Caki2 (cell line): ENCODE results near the gene MTF1. TPM values are rescaled to one million over a fixed set of nuclear protein-coding genes. Genes with fewer than 3 reads are reported as not detected.

Experiments
- DNase-seq: peaks from one replicate; pipeline ENCODE4 v3.0.0-alpha.2; 2015; ENCODE audit warnings: low read depth
- in situ Hi-C: cut with HindIII; loops from 2 replicates; pipeline ENCODE4 v1.10.0; 2016; ENCODE audit warnings: low sequenced_read_pairs, low pct_unique_long_range_greater_than_20kb, mixed read lengths
- total RNA-seq: library from RNA; depleted of rRNA; stranded (reverse); fragments of >200 nt; shearing (Covaris generic); gene quantifications from 2 replicates; pipeline ENCODE4 v1.2.3, GENCODE V29; 2014; ENCODE audit warnings: low replicate concordance; rRNA removed

The MTF1 gene
- total RNA-seq, 1 experiment from 2014 or later, result 2.5 TPM

GRCh38 chr1:37764888-37765441, 94.4 kb downstream of the MTF1 start, which contains the start of gene EPHA10:
Gene EPHA10, minus strand, starts transcription at chr1:37765120. Its CDS starts 54 bp downstream, at chr1:37765066.
- in situ Hi-C loops, result no loop called here
- no peak for DNase-seq

DNA sequence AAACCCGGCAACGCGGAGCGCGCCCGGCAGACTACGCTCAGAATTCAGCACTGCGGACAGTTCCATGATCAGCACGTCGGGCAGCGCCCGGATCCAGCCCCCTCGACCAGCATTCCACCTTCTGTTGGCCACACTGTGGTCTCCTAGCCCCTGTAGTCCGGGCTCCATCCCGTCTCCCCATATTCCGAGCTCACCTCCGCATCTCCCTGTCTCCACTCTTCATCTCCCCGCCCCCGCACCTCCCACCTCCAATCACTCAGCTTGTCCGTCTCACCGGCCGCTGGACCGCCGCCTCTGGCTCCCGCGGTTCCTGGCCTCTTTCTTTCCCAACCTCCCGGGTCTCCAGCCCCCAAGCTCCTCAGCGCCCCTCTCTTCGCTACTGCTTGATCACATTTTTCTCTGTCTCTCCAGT, 95.0 kb downstream of the MTF1 start:
- peak; percentile 41 for DNase-seq
- in situ Hi-C loops, result no loop called here

DNA sequence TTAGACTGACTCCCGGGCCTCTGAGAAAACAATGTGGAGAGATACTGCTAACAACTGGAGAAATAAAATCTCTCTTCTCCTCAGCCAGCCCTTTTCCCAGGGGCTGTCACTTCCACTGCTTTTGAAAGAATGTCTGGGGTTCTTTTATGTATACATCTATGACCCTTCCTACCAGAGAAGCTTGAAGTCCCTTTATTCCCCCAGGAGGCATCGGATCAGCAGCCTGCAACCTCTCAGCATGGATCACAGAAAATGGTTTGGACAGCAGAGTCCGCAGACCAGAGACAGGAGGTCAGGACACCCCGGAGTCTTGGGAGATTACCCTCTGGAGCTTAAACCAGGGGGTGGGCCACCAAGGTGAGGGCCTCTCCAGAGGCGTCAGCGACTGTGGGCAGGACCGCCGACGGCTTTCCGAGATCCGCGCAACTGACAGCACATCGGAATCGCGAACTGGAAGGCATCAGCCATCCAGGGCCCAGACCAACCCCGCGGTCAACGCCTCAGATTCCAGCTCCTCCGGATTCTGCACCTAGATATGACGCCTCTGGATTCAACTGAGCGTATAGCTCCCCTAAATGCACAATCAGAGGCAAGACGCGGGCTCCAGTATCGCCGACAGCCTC, 95.5 kb downstream of the MTF1 start:
- DNase-seq, result no peak
- in situ Hi-C loops, result no loop called here

DNA sequence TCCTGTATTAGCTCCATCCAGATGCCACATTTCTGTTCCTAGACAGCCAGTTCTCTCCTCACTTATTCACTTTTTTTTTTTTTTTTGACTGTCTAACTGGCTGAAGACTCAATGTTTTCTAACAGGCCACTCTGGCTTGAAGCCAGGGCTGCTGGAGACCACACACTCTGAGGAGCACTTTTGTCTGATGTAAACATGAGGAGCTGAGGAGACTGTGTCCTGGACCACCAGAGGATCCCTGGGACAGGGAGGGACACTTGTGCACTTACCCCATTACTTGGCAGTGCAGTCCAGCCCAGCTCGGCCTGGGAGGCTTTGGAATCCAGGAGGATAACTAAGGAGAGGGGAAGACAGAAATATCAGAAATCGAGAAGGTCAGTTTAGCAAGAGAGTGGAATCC, 96.9 kb downstream of the MTF1 start:
- in situ Hi-C loops, result no loop called here
- no peak for DNase-seq

GRCh38 chr1:37761416-37762095, 97.8 kb downstream of the MTF1 start:
- no peak for DNase-seq
- in situ Hi-C loops, result no loop called here

Other genes with a start within 250 kb of the MTF1 start
- gene RSPO1, start 224.7 kb downstream of the MTF1 start, total RNA-seq, result not detected in 2 replicates
- 9.8 and 14.5 TPM in 2 replicates for gene CDCA8, start 167.1 kb downstream of the MTF1 start, total RNA-seq
- not detected in 2 replicates for gene EPHA10, start 94.5 kb downstream of the MTF1 start, total RNA-seq
- 18.0 and 30.0 TPM in 2 replicates for gene MANEAL, start 65.7 kb downstream of the MTF1 start, total RNA-seq
- 123 and 133 TPM in 2 replicates for gene C1orf122, start 51.8 kb downstream of the MTF1 start, total RNA-seq
- 12.3 and 25.1 TPM in 2 replicates for gene YRDC, start 51.4 kb downstream of the MTF1 start, total RNA-seq
- 13.0 and 21.0 TPM in 2 replicates for gene INPP5B, start 87.5 kb upstream of the MTF1 start, total RNA-seq
- 64.2 and 86.0 TPM in 2 replicates for gene SF3A3, start 130.4 kb upstream of the MTF1 start, total RNA-seq
- 0.87 and 2.2 TPM in 2 replicates for gene FHL3, start 145.9 kb upstream of the MTF1 start, total RNA-seq
- 45.4 and 105 TPM in 2 replicates for gene UTP11, start 153.1 kb upstream of the MTF1 start, total RNA-seq
- not detected in 2 replicates for gene POU3F1, start 187.2 kb upstream of the MTF1 start, total RNA-seq